ENCODE data around the gene SETDB1.

GRCh38 chr1:150995896-150996295 is 69.7 kb downstream of the SETDB1 start:
- TF ChIP-seq POLR2A (IDR thresholded peaks at IDR 0.05; ENCODE audit: insufficient read depth in 1 of 2, low read depth in 2 of 2, low read length in 2 of 2), result no peak
- TF ChIP-seq EZH2 (conservative IDR thresholded peaks at IDR 0.05; ENCODE audit: low read depth, low read length), result no peak
- no peak for TF ChIP-seq HNF4A (CRISPR knock-in tag; IDR thresholded peaks at IDR 0.05)
- no peak for TF ChIP-seq ZNF556 (CRISPR knock-in tag; IDR thresholded peaks at IDR 0.05; ENCODE audit: borderline replicate concordance)
- TF ChIP-seq ZNF354B (CRISPR knock-in tag; IDR thresholded peaks at IDR 0.05), result no peak
- no peak for TF ChIP-seq WIZ (CRISPR knock-in tag; IDR thresholded peaks at IDR 0.05)
- peak; percentile 73 for TF ChIP-seq CTCF (CRISPR knock-in tag; IDR thresholded peaks at IDR 0.05)
- TF ChIP-seq FOXK2 (IDR thresholded peaks at IDR 0.05), result no peak
